ENCODE data around the gene ZBTB32.

- TF ChIP-seq CTCF (IDR thresholded peaks at IDR 0.05 in 4 of 5, conservative IDR thresholded peaks at IDR 0.05 in 1 of 5) (no peak), POLR2A (IDR thresholded peaks at IDR 0.05) (no peak)
Measured at GRCh38 chr19:35663981-35664380, 40.4 kb upstream of the ZBTB32 start.
